Measurements from ENCODE around the gene SOBP. TPM values are rescaled to one million over a fixed set of nuclear protein-coding genes. Genes with fewer than 3 reads are reported as not detected.

Gene SOBP
- total and polyA plus RNA-seq, 2 experiments from 2014 or later = 1.5 to 3.0 TPM

GRCh38 chr6:107466062-107466461 lies 23.9 kb upstream of the SOBP start:
- no peaks in the 10 kb centered on the region for H3K36me3 Mint-ChIP-seq (ENCODE audit: low read depth)
- H3K27me3 Mint-ChIP-seq (ENCODE audit: insufficient read depth, low read depth, poor library complexity) = peaks cover 3% of the 10 kb centered on the region
- Histone ChIP-seq H3F3A (replicated peaks; ENCODE audit: low read depth) (no peaks in the 10 kb centered on the region), H3K4me1 (ENCODE audit: insufficient read depth) (peaks cover 7% of the 10 kb centered on the region; the same call in 1 of the 2 replicates), H3K27me3 (ENCODE audit: insufficient read depth) (no peaks in the 10 kb centered on the region), H3K9me2 (ENCODE audit: insufficient read depth) (no peaks in the 10 kb centered on the region), H3K27ac (ENCODE audit: low read depth) (no peak overlapping the region), H3K4me2 (no peak overlapping the region), H3K36me3 (ENCODE audit: insufficient read depth) (no peaks in the 10 kb centered on the region), H3K79me2 (replicated peaks; ENCODE audit: insufficient read depth) (no peaks in the 10 kb centered on the region), H2AFZ (no peak overlapping the region), H3K4me3 (no peak overlapping the region), H4K20me1 (replicated peaks; ENCODE audit: insufficient read depth) (no peaks in the 10 kb centered on the region)
- TF ChIP-seq, protein P1, sequence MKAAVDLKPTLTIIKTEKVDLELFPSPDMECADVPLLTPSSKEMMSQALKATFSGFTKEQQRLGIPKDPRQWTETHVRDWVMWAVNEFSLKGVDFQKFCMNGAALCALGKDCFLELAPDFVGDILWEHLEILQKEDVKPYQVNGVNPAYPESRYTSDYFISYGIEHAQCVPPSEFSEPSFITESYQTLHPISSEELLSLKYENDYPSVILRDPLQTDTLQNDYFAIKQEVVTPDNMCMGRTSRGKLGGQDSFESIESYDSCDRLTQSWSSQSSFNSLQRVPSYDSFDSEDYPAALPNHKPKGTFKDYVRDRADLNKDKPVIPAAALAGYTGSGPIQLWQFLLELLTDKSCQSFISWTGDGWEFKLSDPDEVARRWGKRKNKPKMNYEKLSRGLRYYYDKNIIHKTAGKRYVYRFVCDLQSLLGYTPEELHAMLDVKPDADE (IDR thresholded peaks at IDR 0.05) = no peak
- TF ChIP-seq JUNB (IDR thresholded peaks at IDR 0.05; ENCODE audit: unreplicated experiment) = no peak
- TF ChIP-seq, protein P2, sequence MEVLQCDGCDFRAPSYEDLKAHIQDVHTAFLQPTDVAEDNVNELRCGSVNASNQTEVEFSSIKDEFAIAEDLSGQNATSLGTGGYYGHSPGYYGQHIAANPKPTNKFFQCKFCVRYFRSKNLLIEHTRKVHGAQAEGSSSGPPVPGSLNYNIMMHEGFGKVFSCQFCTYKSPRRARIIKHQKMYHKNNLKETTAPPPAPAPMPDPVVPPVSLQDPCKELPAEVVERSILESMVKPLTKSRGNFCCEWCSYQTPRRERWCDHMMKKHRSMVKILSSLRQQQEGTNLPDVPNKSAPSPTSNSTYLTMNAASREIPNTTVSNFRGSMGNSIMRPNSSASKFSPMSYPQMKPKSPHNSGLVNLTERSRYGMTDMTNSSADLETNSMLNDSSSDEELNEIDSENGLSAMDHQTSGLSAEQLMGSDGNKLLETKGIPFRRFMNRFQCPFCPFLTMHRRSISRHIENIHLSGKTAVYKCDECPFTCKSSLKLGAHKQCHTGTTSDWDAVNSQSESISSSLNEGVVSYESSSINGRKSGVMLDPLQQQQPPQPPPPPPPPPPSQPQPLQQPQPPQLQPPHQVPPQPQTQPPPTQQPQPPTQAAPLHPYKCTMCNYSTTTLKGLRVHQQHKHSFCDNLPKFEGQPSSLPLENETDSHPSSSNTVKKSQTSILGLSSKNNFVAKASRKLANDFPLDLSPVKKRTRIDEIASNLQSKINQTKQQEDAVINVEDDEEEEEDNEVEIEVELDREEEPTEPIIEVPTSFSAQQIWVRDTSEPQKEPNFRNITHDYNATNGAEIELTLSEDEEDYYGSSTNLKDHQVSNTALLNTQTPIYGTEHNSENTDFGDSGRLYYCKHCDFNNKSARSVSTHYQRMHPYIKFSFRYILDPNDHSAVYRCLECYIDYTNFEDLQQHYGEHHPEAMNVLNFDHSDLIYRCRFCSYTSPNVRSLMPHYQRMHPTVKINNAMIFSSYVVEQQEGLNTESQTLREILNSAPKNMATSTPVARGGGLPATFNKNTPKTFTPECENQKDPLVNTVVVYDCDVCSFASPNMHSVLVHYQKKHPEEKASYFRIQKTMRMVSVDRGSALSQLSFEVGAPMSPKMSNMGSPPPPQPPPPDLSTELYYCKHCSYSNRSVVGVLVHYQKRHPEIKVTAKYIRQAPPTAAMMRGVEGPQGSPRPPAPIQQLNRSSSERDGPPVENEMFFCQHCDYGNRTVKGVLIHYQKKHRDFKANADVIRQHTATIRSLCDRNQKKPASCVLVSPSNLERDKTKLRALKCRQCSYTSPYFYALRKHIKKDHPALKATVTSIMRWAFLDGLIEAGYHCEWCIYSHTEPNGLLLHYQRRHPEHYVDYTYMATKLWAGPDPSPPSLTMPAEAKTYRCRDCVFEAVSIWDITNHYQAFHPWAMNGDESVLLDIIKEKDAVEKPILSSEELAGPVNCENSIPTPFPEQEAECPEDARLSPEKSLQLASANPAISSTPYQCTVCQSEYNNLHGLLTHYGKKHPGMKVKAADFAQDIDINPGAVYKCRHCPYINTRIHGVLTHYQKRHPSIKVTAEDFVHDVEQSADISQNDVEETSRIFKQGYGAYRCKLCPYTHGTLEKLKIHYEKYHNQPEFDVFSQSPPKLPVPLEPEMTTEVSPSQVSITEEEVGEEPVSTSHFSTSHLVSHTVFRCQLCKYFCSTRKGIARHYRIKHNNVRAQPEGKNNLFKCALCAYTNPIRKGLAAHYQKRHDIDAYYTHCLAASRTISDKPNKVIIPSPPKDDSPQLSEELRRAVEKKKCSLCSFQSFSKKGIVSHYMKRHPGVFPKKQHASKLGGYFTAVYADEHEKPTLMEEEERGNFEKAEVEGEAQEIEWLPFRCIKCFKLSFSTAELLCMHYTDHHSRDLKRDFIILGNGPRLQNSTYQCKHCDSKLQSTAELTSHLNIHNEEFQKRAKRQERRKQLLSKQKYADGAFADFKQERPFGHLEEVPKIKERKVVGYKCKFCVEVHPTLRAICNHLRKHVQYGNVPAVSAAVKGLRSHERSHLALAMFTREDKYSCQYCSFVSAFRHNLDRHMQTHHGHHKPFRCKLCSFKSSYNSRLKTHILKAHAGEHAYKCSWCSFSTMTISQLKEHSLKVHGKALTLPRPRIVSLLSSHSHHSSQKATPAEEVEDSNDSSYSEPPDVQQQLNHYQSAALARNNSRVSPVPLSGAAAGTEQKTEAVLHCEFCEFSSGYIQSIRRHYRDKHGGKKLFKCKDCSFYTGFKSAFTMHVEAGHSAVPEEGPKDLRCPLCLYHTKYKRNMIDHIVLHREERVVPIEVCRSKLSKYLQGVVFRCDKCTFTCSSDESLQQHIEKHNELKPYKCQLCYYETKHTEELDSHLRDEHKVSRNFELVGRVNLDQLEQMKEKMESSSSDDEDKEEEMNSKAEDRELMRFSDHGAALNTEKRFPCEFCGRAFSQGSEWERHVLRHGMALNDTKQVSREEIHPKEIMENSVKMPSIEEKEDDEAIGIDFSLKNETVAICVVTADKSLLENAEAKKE (CRISPR knock-in tag; IDR thresholded peaks at IDR 0.05) = no peak
- TF ChIP-seq EZH2phosphoT487 (IDR thresholded peaks at IDR 0.05; ENCODE audit: unreplicated experiment) = no peak
- TF ChIP-seq NANOG (IDR thresholded peaks at IDR 0.05; ENCODE audit: borderline replicate concordance) = no peak
- no peak for TF ChIP-seq EZH2 (IDR thresholded peaks at IDR 0.05; ENCODE audit: low read depth, unreplicated experiment)
- TF ChIP-seq, protein P3, sequence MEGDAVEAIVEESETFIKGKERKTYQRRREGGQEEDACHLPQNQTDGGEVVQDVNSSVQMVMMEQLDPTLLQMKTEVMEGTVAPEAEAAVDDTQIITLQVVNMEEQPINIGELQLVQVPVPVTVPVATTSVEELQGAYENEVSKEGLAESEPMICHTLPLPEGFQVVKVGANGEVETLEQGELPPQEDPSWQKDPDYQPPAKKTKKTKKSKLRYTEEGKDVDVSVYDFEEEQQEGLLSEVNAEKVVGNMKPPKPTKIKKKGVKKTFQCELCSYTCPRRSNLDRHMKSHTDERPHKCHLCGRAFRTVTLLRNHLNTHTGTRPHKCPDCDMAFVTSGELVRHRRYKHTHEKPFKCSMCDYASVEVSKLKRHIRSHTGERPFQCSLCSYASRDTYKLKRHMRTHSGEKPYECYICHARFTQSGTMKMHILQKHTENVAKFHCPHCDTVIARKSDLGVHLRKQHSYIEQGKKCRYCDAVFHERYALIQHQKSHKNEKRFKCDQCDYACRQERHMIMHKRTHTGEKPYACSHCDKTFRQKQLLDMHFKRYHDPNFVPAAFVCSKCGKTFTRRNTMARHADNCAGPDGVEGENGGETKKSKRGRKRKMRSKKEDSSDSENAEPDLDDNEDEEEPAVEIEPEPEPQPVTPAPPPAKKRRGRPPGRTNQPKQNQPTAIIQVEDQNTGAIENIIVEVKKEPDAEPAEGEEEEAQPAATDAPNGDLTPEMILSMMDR (conservative IDR thresholded peaks at IDR 0.05; ENCODE audit: low read depth in 2 of 2) = no peak
- no peak for TF ChIP-seq ZNF331 (CRISPR knock-in tag; IDR thresholded peaks at IDR 0.05; ENCODE audit: low read depth)
- H3K4me3 Mint-ChIP-seq = no peak overlapping the region
- ATAC-seq (peak; percentile 89), DNase-seq (ENCODE audit: low spot score) (peak; percentile 58)
- peaks cover 14% of the 10 kb centered on the region for H3K4me1 Mint-ChIP-seq
- H3K27ac Mint-ChIP-seq = no peak overlapping the region
- no peaks in the 10 kb centered on the region for H3K9me3 Mint-ChIP-seq
